ENCODE results near the gene TBK1. TPM values are rescaled to one million over a fixed set of nuclear protein-coding genes. Genes with fewer than 3 reads are reported as not detected.

Gene TBK1
- total and polyA plus RNA-seq, 7 donors = 11.7 to 30.0 (median 23.5) TPM

DNA sequence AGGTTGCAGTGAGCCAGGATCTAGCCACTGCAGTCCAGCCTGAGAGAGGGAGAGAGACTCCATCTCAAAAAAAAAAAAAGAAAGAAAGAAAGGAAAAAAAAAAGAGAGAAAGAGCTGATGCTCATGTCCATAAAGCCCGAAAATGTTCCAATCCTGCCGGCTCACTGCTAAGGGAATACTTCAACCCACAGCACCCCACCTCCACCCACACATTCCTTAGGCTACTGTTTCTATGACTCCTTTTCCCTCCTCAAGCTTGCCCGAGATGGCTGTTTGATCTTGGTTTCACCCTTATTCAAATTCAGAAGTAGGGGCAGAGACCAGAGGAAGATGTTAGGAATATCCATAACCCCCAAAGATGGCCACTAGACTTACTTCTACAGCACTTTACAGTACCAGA is 98.8 kb downstream of the TBK1 start:
- no peaks in the 10 kb centered on the region for H3K27me3 ChIP-seq
- H3K4me1 ChIP-seq = peaks cover 0 to 6% (median 2%) of the 10 kb centered on the region in 4 donors
- no peak overlapping the region for H3K27ac ChIP-seq
- intact Hi-C loops (cut with DNase I) = loop anchor here (2.0 kb wide), 1 partner anchor 60 kb away; the partner anchor contains the start of gene RASSF3
- no peaks in the 10 kb centered on the region for H3K9me3 ChIP-seq
- no peak overlapping the region for H3K4me3 ChIP-seq
- 89 to 91% methylated on average over 3 of the region's 3 CpGs for WGBS, 2 donors
- no peaks in the 10 kb centered on the region for H3K36me3 ChIP-seq
- DNase-seq = peak; percentile 24
- TF ChIP-seq EP300 (IDR thresholded peaks at IDR 0.05) = no peak
- TF ChIP-seq, protein P1, sequence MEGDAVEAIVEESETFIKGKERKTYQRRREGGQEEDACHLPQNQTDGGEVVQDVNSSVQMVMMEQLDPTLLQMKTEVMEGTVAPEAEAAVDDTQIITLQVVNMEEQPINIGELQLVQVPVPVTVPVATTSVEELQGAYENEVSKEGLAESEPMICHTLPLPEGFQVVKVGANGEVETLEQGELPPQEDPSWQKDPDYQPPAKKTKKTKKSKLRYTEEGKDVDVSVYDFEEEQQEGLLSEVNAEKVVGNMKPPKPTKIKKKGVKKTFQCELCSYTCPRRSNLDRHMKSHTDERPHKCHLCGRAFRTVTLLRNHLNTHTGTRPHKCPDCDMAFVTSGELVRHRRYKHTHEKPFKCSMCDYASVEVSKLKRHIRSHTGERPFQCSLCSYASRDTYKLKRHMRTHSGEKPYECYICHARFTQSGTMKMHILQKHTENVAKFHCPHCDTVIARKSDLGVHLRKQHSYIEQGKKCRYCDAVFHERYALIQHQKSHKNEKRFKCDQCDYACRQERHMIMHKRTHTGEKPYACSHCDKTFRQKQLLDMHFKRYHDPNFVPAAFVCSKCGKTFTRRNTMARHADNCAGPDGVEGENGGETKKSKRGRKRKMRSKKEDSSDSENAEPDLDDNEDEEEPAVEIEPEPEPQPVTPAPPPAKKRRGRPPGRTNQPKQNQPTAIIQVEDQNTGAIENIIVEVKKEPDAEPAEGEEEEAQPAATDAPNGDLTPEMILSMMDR (IDR thresholded peaks at IDR 0.05) = no peak
- TF ChIP-seq POLR2A (IDR thresholded peaks at IDR 0.05) = no peak
- TF ChIP-seq POLR2AphosphoS5 (IDR thresholded peaks at IDR 0.05) = no peak

DNA sequence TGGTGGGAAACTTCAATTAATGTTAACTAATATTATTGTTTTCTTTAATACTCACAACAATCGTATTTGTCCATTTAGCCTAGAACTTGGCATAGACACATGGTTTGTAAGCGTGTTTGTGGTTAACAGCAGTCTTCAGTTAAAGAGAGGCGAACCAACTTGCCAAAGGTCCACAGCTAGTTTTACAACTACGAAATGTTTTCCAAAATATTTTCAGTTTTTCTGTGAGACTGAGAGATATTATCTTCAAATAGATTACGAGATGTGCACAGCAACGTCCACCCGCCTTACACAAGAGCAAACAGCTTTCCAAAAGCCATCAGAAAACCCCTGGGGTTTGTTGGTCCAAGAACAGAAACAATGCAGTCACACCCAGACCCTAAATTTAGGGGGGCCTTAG is 99.8 kb downstream of the TBK1 start:
- 79% methylated on average over 7 of the region's 7 CpGs for WGBS, 2 donors
- H3K27ac ChIP-seq = no peak overlapping the region

More for the DNA sequence above, 99.8 kb downstream of the TBK1 start:
- intact Hi-C loops (cut with DNase I) = loop anchor here (2.0 kb wide), 1 partner anchor 59 kb away; the partner anchor contains the start of gene RASSF3
- H3K9me3 ChIP-seq = no peaks in the 10 kb centered on the region
- peak; percentile 47 for DNase-seq
- no peak overlapping the region for H3K4me3 ChIP-seq
- no peaks in the 10 kb centered on the region for H3K27me3 ChIP-seq
- TF ChIP-seq EP300 (IDR thresholded peaks at IDR 0.05) (no peak), POLR2A (IDR thresholded peaks at IDR 0.05) (no peak), POLR2AphosphoS5 (IDR thresholded peaks at IDR 0.05) (no peak)
- TF ChIP-seq, protein P1 (IDR thresholded peaks at IDR 0.05) = no peak
- H3K36me3 ChIP-seq = no peaks in the 10 kb centered on the region
- H3K4me1 ChIP-seq = peaks cover 0 to 6% (median 2%) of the 10 kb centered on the region in 4 donors

Other genes starting within 250 kb of the TBK1 start
- gene KICS2, start 229.8 kb upstream of the TBK1 start, total RNA-seq = 10 to 100 TPM in 1 of 4 donors, 1 to 10 TPM in 3; 3.6 to 10.7 (median 7.7) TPM
- gene KICS2, start 229.8 kb upstream of the TBK1 start, polyA plus RNA-seq = 1 to 10 TPM; 1.8 to 4.8 (median 4.4) TPM
- gene C12orf56, start 61.4 kb upstream of the TBK1 start, total RNA-seq = under 1 TPM in 1 of 4 donors, not detected in 3; 0.28 TPM
- 1 to 10 TPM in 1 of 3 donors, under 1 TPM in 2; 0.22 to 2.1 (median 0.60) TPM for gene C12orf56, start 61.4 kb upstream of the TBK1 start, polyA plus RNA-seq
- gene XPOT, start 47.7 kb upstream of the TBK1 start, total RNA-seq = 10 to 100 TPM; 26.9 to 33.4 (median 30.1) TPM
- 10 to 100 TPM in 2 of 3 donors, 1 to 10 TPM in 1; 7.8 to 21.4 (median 10.6) TPM for gene XPOT, start 47.7 kb upstream of the TBK1 start, polyA plus RNA-seq
- 100 to 1,000 TPM; 143 to 348 (median 203) TPM for gene RASSF3, start 158.4 kb downstream of the TBK1 start, total RNA-seq
- 100 to 1,000 TPM in 1 of 3 donors, 10 to 100 TPM in 2; 34.7 to 113 (median 65.5) TPM for gene RASSF3, start 158.4 kb downstream of the TBK1 start, polyA plus RNA-seq